Activated T-cell treated with anti-CD3 and anti-CD28 coated beads for 48 hours (primary cell): ENCODE results near the gene NCBP1.

Experiments used
- DNase-seq: peaks from one replicate; pipeline ENCODE4 v3.0.0-alpha.2; 2020; ENCODE audit warnings: low read depth

Gene NCBP1

DNA sequence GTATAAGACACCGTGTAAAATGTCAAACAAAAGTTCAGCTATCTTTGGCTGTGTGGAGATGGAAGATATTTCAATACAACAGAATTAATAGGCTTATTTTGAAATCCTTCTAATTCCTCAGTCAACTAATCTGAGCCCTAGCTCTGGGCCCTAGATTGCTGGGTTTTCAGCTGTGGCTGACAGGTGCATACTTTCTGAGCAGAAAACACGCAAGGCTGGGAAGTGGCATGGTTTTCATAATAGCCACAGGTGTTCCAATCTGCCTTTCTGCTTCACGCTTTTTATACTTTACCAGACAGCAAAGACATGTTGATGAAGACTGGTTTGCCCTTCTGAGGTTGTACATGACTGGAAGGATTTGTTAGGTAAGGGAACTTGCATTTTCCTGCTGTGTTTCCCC lies 84.2 kb downstream of the NCBP1 start:
- no peak for DNase-seq

DNA sequence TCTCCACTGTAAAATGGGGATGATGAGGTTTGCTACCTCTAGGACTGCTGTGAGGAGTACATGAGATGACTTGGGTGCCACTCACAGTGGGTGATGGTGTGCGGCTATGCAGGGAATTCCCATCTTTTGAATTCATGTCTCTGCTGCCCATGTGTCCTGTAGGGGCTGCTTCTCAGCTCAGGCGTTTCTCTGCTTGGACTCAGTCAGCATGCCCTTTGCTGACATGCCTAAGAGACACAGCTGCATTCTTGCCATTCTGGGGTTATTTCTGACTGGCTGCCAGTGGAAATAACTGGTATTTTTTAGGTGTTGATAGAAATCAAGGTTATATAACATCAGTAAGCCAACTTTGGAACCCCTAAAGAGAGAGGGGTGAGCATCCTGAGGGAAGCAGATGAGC lies 87.8 kb downstream of the NCBP1 start:
- DNase-seq = no peak

DNA sequence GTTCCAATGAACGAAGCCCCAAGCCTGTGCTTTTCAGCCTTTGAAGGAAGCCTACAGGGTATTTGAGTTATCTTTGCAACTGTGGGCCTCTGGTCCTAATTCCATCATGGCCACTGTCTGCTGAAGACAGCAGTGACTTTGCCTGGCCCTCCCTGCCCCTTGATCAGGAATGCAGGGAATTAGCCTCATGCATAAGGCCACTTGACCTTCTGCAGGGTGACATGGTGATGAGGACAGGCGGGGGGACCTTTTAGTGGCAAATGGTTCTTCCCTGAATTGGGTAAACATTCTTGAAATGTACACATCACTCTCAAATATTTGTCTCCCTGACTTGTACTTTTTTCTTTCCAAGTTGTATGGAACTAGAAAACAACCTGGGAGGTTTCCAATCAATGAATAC lies 88.7 kb downstream of the NCBP1 start:
- DNase-seq = no peak
